HPDE6-E6E7 (cell line): ENCODE measurements around the gene PPFIA4.
"Not testable (repeated sequence)": the region's sequence is repeated elsewhere in the genome, so short reads cannot be mapped to it uniquely, and the experiment has no call there.

Experiments used
- DNase-seq: peaks from one replicate; pipeline ENCODE4 v3.0.0; 2011; ENCODE audit warnings: missing footprints; ENCODE audit errors: extremely low spot score

The PPFIA4 gene

GRCh38 chr1:203026031-203026665, at the start of gene PPFIA4:
PPFIA4 (plus strand) TSS chr1:203026491; CDS start chr1:203039009, 12,518 bp downstream.
- peak; percentile 84 for DNase-seq

GRCh38 chr1:202976633-202977032, 49.7 kb upstream of the PPFIA4 start:
- no peak for DNase-seq

GRCh38 chr1:202979459-202979858, 46.8 kb upstream of the PPFIA4 start:
- no peak for DNase-seq

- no peak for DNase-seq
Measured at GRCh38 chr1:202981939-202982338, 44.4 kb upstream of the PPFIA4 start.

- DNase-seq: no peak
Measured at GRCh38 chr1:202982715-202983430, 43.4 kb upstream of the PPFIA4 start.

GRCh38 chr1:202986120-202986519, 40.2 kb upstream of the PPFIA4 start:
- not testable (repeated sequence) for DNase-seq

- DNase-seq: no peak
Measured at GRCh38 chr1:202987255-202987654, 39.0 kb upstream of the PPFIA4 start.

- DNase-seq: no peak
Measured at GRCh38 chr1:202987922-202988583, 38.2 kb upstream of the PPFIA4 start.

- DNase-seq: no peak
Measured at GRCh38 chr1:202989879-202990278, 36.4 kb upstream of the PPFIA4 start.

GRCh38 chr1:202991112-202991511, 35.2 kb upstream of the PPFIA4 start:
- DNase-seq: no peak

- DNase-seq: no peak
Measured at GRCh38 chr1:202994756-202995155, 31.5 kb upstream of the PPFIA4 start.

GRCh38 chr1:202998836-202999750, 27.2 kb upstream of the PPFIA4 start:
- peak; percentile 9 for DNase-seq

GRCh38 chr1:203000217-203000944, 25.9 kb upstream of the PPFIA4 start:
- no peak for DNase-seq

- no peak for DNase-seq
Measured at GRCh38 chr1:203001986-203002385, 24.3 kb upstream of the PPFIA4 start.

- no peak for DNase-seq
Measured at GRCh38 chr1:203002951-203003350, 23.3 kb upstream of the PPFIA4 start.

GRCh38 chr1:203005395-203006142, 20.7 kb upstream of the PPFIA4 start:
- DNase-seq: not testable (repeated sequence)

GRCh38 chr1:203006948-203007871, 19.1 kb upstream of the PPFIA4 start, which contains the start of gene TMEM183A:
TMEM183A (plus strand) TSS chr1:203007374; CDS start chr1:203007466, 92 bp downstream.
- peak; percentile 96 for DNase-seq

- no peak for DNase-seq
Measured at GRCh38 chr1:203009185-203009584, 17.1 kb upstream of the PPFIA4 start.

GRCh38 chr1:203011582-203011981, 14.7 kb upstream of the PPFIA4 start:
- no peak for DNase-seq
